Right renal pelvis (tissue), 4 donors: ENCODE measurements around the gene UGT1A10. TPM values are rescaled to one million over a fixed set of nuclear protein-coding genes. Genes with fewer than 3 reads are reported as not detected.

Experiments
- DNase-seq, 4 donors: peaks; one replicate each; pipeline ENCODE4 v3.0.0-alpha.2; 2013; ENCODE audit warnings: low read depth in 4 of 4, low spot score in 3 of 4, missing footprints in 1 of 4
- polyA plus RNA-seq, 4 donors: library from polyadenylated mRNA; unstranded; fragments of 120-200 nt; gene quantifications; one replicate each; pipeline ENCODE4 v1.2.1, GENCODE V29; 2013; ENCODE audit not compliant: insufficient read length in 4 of 4

UGT1A10 gene
- polyA plus RNA-seq, 4 donors = 0.03 TPM; not detected in 3

- no peak for DNase-seq
These were observed 131.8 kb downstream of the UGT1A10 start for GRCh38 chr2:233768076-233768475.

GRCh38 chr2:233769260-233769659 lies 133.0 kb downstream of the UGT1A10 start:
- no peak for DNase-seq

GRCh38 chr2:233772153-233772552 lies 135.9 kb downstream of the UGT1A10 start:
- no peak for DNase-seq

GRCh38 chr2:233772583-233772982 lies 136.3 kb downstream of the UGT1A10 start:
- DNase-seq = no peak

GRCh38 chr2:233773854-233774253 lies 137.6 kb downstream of the UGT1A10 start:
- no peak for DNase-seq

GRCh38 chr2:233775414-233775813 lies 139.2 kb downstream of the UGT1A10 start:
- no peak for DNase-seq

GRCh38 chr2:233778030-233778429 lies 141.8 kb downstream of the UGT1A10 start, which contains the start of gene MROH2A:
Gene MROH2A, plus strand, starts transcription at chr2:233778330. Its CDS starts 1,029 bp downstream, at chr2:233779359.
- no peak for DNase-seq

- no peak for DNase-seq
These were observed 143.5 kb downstream of the UGT1A10 start for GRCh38 chr2:233779722-233780121.

GRCh38 chr2:233780771-233781170 lies 144.5 kb downstream of the UGT1A10 start:
- DNase-seq = no peak

- no peak for DNase-seq
These were observed 153.3 kb downstream of the UGT1A10 start for GRCh38 chr2:233789554-233789953.

GRCh38 chr2:233791151-233791882 lies 155.1 kb downstream of the UGT1A10 start:
- DNase-seq = no peak

- DNase-seq = no peak
These were observed 155.7 kb downstream of the UGT1A10 start for GRCh38 chr2:233791883-233792329.

- DNase-seq = no peak
These were observed 156.5 kb downstream of the UGT1A10 start for GRCh38 chr2:233792720-233793119.

- no peak for DNase-seq
These were observed 157.3 kb downstream of the UGT1A10 start for GRCh38 chr2:233793465-233794127.

- DNase-seq = no peak
These were observed 157.9 kb downstream of the UGT1A10 start for GRCh38 chr2:233794128-233794658.

GRCh38 chr2:233795735-233796171 lies 159.5 kb downstream of the UGT1A10 start:
- no peak for DNase-seq

- DNase-seq = no peak
These were observed 160.0 kb downstream of the UGT1A10 start for GRCh38 chr2:233796254-233796653.

- DNase-seq = no peak
These were observed 162.3 kb downstream of the UGT1A10 start for GRCh38 chr2:233798335-233799086.

- DNase-seq = no peak
These were observed 162.9 kb downstream of the UGT1A10 start for GRCh38 chr2:233799087-233799665.

GRCh38 chr2:233799716-233800115 lies 163.5 kb downstream of the UGT1A10 start:
- no peak for DNase-seq

- no peak for DNase-seq
These were observed 164.0 kb downstream of the UGT1A10 start for GRCh38 chr2:233800208-233800607.
